Gastroesophageal sphincter (tissue), 4 donors: ENCODE data around the gene ABHD16A. TPM values are rescaled to one million over a fixed set of nuclear protein-coding genes. Genes with fewer than 3 reads are reported as not detected.

Experiments
- ATAC-seq: fragments of 150-250 bp; one replicate; pipeline ENCODE4 v1.9.1; 2016; ENCODE audit warnings: mild to moderate bottlenecking, moderate library complexity
- H3K27ac ChIP-seq, 4 donors: fragments of 200-600 bp; sonication (generic) in 3 of 4; 1 replicate in 3 of 4; 2 replicates in 1 of 4; pipeline ENCODE4 v1.5.1; 2016 to 2019
- H3K27me3 ChIP-seq: fragments of 200-600 bp; sonication (generic); one replicate; pipeline ENCODE4 v1.5.1; 2019
- H3K36me3 ChIP-seq, 2 donors: fragments of 200-600 bp; sonication (generic); one replicate each; pipeline ENCODE4 v1.5.1; 2019; ENCODE audit warnings: control low read depth in 1 of 2
- H3K4me1 ChIP-seq, 3 donors: fragments of 200-600 bp; sonication (generic); 1 replicate in 2 of 3; 2 replicates in 1 of 3; pipeline ENCODE4 v1.5.1; 2016 to 2019; ENCODE audit warnings: control low read depth in 2 of 3
- H3K4me3 ChIP-seq, 2 donors: fragments of 200-600 bp; sonication (generic); one replicate each; pipeline ENCODE4 v1.5.1; 2019; ENCODE audit warnings: mild to moderate bottlenecking in 1 of 2, moderate library complexity in 1 of 2
- H3K9me3 ChIP-seq, 3 donors: fragments of 200-600 bp; sonication (generic); one replicate each; pipeline ENCODE4 v1.5.1; 2017 to 2019; ENCODE audit warnings: control low read depth in 2 of 3
- CTCF ChIP-seq, 4 experiments: fragments of 200-600 bp in 2 of 4; fragments of 450-650 bp in 2 of 4; sonication (generic) in 1 of 4; IDR thresholded peaks; one replicate each; pipeline ENCODE4 v1.5.1; 2017 to 2019; ENCODE audit warnings: antibody characterized with exemption in 4 of 4, mild to moderate bottlenecking in 2 of 4, moderate library complexity in 2 of 4
- EP300 ChIP-seq: sonication (generic); formaldehyde crosslinking; IDR thresholded peaks from one replicate; pipeline ENCODE4 v1.6.1; 2017; ENCODE audit warnings: antibody characterized with exemption, mild to moderate bottlenecking
- POLR2A ChIP-seq, 2 donors: fragments of 450-650 bp; IDR thresholded peaks; one replicate each; pipeline ENCODE4 v1.6.1; 2017; ENCODE audit warnings: antibody characterized with exemption in 2 of 2, mild to moderate bottlenecking in 2 of 2, moderate library complexity in 1 of 2
- POLR2AphosphoS5 ChIP-seq: sonication (generic); formaldehyde crosslinking; IDR thresholded peaks from one replicate; pipeline ENCODE4 v1.6.1; 2017; ENCODE audit warnings: antibody characterized with exemption
- WGBS, 2 donors: methylation state at CpG; one replicate each; pipeline ENCODE4 v1.1.5; 2018; ENCODE audit warnings: low coverage in 1 of 2; 5-methylcytosine and 5-hydroxymethylcytosine counted together
- total RNA-seq, 4 donors: library from RNA; depleted of rRNA; stranded (reverse); fragments of >200 nt; gene quantifications; one replicate each; pipeline ENCODE4 v1.1.0, GENCODE V29; 2016

Gene ABHD16A
- total RNA-seq, 4 donors from 2014 or later, result 37.4 to 49.8 (median 47.2) TPM

GRCh38 chr6:31700740-31701401 lies 2.3 kb downstream of the ABHD16A start:
- H3K27me3 ChIP-seq, result no peaks in the 10 kb centered on the region
- ATAC-seq, result no peak
- no peaks in the 10 kb centered on the region for H3K9me3 ChIP-seq
- peaks cover 0 to 46% of the 10 kb centered on the region in 2 donors for H3K36me3 ChIP-seq
- H3K4me1 ChIP-seq, result peaks cover 6 to 37% (median 19%) of the 10 kb centered on the region in 3 donors
- 80 to 84% methylated on average over 3 to 5 of the region's 5 CpGs for WGBS, 2 donors
- peak overlapping the region in 1 of 4 donors; percentile 97 for H3K27ac ChIP-seq
- H3K4me3 ChIP-seq, result no peak overlapping the region
- TF ChIP-seq CTCF (IDR thresholded peaks at IDR 0.05), result no peak
- TF ChIP-seq EP300, result no peak
- no peak for TF ChIP-seq POLR2AphosphoS5
- no peak for TF ChIP-seq POLR2A (IDR thresholded peaks at IDR 0.05)

- WGBS, 2 donors, result 20 to 29% methylated on average over 1 to 3 of the region's 3 CpGs
- Histone ChIP-seq H3K27me3 (no peaks in the 10 kb centered on the region), H3K9me3 (no peaks in the 10 kb centered on the region), H3K4me3 (no peak overlapping the region), H3K4me1 (peaks cover 6 to 30% (median 15%) of the 10 kb centered on the region in 3 donors), H3K36me3 (peaks cover 0 to 79% of the 10 kb centered on the region in 2 donors), H3K27ac (no peak overlapping the region)
- no peak for ATAC-seq
- TF ChIP-seq POLR2A (IDR thresholded peaks at IDR 0.05) (no peak), POLR2AphosphoS5 (no peak), CTCF (IDR thresholded peaks at IDR 0.05) (no peak), EP300 (no peak)
Observed at GRCh38 chr6:31697555-31697954, 5.6 kb downstream of the ABHD16A start.

DNA sequence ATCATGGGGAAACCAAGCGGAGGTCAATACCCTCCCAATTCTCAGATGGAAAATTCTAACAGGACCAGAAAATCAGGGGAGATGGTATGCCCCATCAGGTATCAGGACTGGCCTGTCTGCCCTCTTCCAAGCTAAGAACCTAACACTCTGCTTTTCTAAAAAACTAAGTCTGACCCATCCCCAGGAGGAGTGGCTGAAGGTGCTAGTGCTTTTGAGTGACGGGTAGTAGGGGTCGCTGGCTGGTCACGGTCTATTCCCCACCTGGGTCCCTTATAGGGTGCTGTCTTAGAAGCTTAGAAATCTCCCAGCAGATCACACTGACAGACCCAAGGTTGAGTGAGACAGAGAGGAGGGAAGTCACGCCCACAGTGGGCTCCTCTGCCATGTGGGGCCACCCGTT lies 9.6 kb downstream of the ABHD16A start:
- no peaks in the 10 kb centered on the region for H3K27me3 ChIP-seq
- H3K36me3 ChIP-seq, result peaks cover 0 to 99% of the 10 kb centered on the region in 2 donors
- no peak for ATAC-seq
- TF ChIP-seq CTCF (IDR thresholded peaks at IDR 0.05) (no peak), POLR2A (IDR thresholded peaks at IDR 0.05) (no peak), EP300 (no peak), POLR2AphosphoS5 (no peak)
- no peak overlapping the region for H3K27ac ChIP-seq
- H3K4me1 ChIP-seq, result no peaks in the 10 kb centered on the region
- no peak overlapping the region for H3K4me3 ChIP-seq
- no peaks in the 10 kb centered on the region for H3K9me3 ChIP-seq
- WGBS, 2 donors, result 71 to 83% methylated on average over 1 to 2 of the region's 6 CpGs

DNA sequence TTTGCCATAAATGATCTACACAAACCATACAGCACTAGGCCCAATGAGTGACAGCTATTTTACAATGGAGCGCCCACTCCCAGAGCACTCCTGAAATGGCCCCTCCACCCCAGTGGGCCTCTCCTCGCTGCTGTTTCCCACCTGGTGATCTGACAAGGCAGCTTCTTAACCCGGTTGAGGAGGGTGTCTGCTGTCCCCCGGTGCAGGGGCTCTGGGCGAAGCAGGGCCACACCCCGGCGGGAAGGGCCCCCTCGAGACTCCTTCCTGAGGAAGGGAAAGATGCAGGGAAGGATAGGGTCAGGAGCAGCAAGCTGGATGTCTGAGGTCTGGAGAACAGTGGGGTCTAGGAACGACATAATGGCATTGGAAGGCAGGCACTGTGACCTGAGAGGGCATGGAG lies 10.2 kb downstream of the ABHD16A start:
- H3K27ac ChIP-seq, result no peak overlapping the region
- H3K36me3 ChIP-seq, result peaks cover 0 to 100% of the 10 kb centered on the region in 2 donors
- 51 to 80% methylated on average over 1 to 2 of the region's 9 CpGs for WGBS, 2 donors
- ATAC-seq, result no peak
- no peak overlapping the region for H3K4me3 ChIP-seq
- no peaks in the 10 kb centered on the region for H3K27me3 ChIP-seq
- no peak for TF ChIP-seq POLR2AphosphoS5
- TF ChIP-seq EP300, result no peak
- TF ChIP-seq POLR2A (IDR thresholded peaks at IDR 0.05), result no peak
- TF ChIP-seq CTCF (IDR thresholded peaks at IDR 0.05), result no peak
- H3K9me3 ChIP-seq, result no peaks in the 10 kb centered on the region
- H3K4me1 ChIP-seq, result no peaks in the 10 kb centered on the region

DNA sequence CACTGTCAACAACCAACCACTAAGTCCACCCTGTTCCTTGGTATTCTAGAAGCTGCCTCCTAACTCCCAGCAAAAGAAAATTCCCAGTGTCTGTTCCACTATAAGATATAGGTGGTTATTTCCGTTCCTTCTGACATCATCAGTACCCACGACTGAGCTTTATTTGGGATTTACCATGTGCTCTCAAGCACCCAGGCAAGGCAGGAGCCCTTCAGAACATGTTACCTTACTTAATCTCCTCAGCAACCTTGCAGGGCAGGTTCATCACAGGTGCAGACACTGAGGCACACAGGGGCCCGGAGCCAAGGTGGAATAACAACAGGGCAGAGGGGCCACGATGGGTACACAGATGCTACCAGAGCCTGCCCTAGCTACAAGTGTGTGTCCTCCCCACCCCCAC lies 10.8 kb downstream of the ABHD16A start:
- no peak overlapping the region for H3K27ac ChIP-seq
- no peaks in the 10 kb centered on the region for H3K4me1 ChIP-seq
- H3K27me3 ChIP-seq, result no peaks in the 10 kb centered on the region
- TF ChIP-seq POLR2AphosphoS5 (no peak), POLR2A (IDR thresholded peaks at IDR 0.05) (no peak), CTCF (IDR thresholded peaks at IDR 0.05) (no peak), EP300 (no peak)
- H3K4me3 ChIP-seq, result no peak overlapping the region
- peaks cover 0 to 100% of the 10 kb centered on the region in 2 donors for H3K36me3 ChIP-seq
- no peak for ATAC-seq
- WGBS, 2 donors, result 70 to 80% methylated on average over 2 of the region's 4 CpGs
- H3K9me3 ChIP-seq, result no peaks in the 10 kb centered on the region
